Pulmonary artery endothelial cell (primary cell): ENCODE data around the gene RBM14. TPM values are rescaled to one million over a fixed set of nuclear protein-coding genes. Genes with fewer than 3 reads are reported as not detected.
"Not testable (repeated sequence)": the region's sequence is repeated elsewhere in the genome, so short reads cannot be mapped to it uniquely, and the experiment has no call there.

ENCODE experiments used
- DNase-seq: peaks from one replicate; pipeline ENCODE4 v3.0.0-alpha.2; 2011; ENCODE audit warnings: low read depth, low spot score
- total RNA-seq: library from RNA; depleted of rRNA; stranded (reverse); fragments of >200 nt; gene quantifications from 2 replicates; pipeline ENCODE4 v1.2.3, GENCODE V29; 2014

Gene RBM14
- total RNA-seq, 1 donor from 2014 or later: 23.2 TPM

DNA sequence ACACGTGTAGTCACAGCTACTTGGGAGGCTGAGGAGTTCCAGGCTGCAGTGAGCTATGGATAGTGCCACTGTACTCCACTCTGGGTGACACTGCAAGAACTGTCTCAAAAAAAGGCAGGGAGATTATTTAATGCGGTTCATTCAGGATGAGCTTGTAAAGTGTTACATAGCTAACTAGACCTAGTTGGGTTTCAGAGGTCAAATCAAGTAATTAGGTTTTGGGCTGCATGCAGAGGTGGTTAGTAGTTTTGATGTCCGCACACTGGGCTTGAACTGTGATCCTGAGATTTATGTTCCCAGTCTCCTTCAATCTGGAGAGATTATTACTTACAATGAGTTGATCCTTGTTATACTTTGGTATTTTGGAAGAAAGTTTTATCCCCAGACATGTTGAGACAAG lies 20.0 kb downstream of the RBM14 start:
- DNase-seq: no peak

DNA sequence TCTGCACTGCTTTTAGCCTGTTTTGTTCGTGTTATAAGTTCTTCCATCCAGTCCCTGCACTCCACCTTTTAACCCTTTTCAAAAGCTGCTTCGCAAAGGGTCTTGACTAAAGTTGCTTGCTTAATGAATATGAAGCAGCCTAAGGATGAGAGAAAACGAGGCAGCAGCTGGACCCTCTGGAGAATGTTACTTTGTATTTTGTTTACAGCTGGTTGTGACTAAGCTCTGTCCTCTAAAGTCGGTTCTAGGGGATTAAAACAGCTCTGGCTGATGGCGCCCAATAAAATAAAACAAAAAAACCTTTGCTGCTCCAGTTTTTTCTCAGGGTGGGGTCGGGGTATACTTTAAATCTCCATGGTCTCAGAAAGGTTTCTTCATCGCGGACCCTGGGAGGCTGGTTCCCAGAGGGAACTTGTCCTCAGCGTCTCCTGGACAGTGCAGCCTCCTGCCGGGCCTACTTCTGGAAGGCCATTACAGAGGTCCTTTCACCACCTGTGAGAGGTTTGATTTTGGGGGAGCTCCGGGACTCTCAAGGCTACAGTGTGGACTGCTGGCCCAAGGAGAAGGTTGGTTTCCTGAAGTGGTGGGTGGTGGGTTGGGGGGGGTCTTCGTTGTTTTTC lies 21.2 kb downstream of the RBM14 start:
- DNase-seq: no peak

DNA sequence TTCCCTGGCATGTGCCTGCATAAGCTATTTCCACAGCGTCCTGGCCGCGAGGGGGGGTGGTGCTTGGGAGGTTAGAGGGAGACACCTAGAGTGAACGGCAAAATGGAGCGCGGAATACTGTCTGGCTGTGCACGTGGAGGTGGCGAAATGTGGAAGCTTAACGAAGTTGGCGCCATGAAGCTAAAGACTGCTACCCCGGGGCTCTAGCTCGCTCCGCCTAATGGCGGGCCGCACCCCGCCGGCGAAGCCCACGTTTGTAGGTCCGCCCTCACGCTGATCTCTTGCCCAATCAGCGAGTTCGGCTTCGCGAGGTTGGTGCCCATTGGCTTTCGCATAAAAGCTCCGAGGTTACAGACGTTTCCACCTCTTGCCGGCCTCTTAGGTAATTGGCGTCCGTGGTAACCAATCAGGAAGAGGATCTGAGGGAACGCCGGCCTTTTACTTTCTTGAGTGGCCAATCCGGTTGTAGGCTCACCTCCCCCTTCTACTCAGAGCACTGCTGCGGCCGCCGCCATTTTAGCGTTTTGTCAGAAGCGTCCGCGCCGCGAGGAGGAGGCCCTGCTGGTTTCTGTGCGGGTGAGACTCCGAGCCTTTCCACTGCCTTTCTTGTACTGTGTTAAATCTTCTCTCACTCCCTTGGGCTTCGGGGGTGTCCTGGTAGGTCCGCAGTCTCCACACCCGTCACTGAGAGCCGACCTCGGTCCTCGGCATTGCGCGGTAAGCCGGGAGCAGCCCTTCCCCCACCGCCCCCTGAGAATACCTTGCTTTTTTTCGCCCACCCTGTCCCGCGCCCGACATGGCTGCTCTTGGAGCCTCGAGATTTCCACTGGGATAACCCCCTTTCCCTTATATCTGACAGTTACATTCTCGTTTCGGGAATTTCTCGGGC lies 22.0 kb downstream of the RBM14 start, which contains the start of gene RBM4:
Gene RBM4, plus strand, starts transcription at position 527 of the 889 bp plus-strand sequence. CDS start 1,009 bp downstream, outside the sequence.
- peak; percentile 100 for DNase-seq

DNA sequence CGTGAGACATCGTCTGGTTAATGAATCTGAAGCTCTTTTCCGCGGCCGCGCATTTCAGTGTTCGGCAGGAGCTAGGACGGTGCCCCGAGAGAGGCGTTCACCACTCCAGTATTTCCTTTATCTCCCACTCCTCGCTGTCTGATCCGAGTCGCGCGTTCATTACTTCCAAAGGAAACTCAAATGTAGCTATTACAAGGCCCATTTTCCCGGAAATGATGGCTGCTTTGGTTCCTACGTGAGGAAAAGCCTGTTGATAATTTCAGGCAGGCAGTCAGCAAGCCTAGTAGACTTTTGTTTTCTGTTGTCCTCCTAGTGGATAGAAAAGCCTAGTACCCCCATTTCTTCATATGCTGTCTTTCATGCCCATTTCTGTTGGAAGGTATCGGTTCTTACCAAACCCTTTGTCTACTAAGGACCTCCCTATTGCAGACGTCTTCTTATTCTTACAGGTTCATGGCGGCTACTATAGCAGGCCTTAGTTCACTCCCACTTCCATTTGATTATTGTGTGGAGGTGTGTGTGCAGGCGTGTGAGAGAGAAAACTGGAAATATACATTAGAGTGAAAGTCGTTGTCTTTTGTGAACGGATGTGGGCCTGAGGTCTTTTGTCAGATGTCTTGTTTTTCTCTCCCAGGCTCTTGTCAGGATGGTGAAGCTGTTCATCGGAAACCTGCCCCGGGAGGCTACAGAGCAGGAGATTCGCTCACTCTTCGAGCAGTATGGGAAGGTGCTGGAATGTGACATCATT lies 22.8 kb downstream of the RBM14 start:
- DNase-seq: no peak

DNA sequence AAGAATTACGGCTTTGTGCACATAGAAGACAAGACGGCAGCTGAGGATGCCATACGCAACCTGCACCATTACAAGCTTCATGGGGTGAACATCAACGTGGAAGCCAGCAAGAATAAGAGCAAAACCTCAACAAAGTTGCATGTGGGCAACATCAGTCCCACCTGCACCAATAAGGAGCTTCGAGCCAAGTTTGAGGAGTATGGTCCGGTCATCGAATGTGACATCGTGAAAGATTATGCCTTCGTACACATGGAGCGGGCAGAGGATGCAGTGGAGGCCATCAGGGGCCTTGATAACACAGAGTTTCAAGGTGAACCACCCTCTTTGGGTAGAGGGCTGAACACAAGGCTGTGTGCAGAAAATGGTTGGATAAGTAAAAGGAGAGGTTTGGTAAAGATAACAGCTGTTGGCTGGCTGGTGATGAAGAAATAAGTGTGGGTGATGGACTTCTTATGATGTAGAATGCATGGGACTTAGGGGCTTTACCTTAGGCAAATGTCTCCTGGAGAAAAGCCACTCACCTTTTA lies 23.4 kb downstream of the RBM14 start:
- DNase-seq: not testable (repeated sequence)

DNA sequence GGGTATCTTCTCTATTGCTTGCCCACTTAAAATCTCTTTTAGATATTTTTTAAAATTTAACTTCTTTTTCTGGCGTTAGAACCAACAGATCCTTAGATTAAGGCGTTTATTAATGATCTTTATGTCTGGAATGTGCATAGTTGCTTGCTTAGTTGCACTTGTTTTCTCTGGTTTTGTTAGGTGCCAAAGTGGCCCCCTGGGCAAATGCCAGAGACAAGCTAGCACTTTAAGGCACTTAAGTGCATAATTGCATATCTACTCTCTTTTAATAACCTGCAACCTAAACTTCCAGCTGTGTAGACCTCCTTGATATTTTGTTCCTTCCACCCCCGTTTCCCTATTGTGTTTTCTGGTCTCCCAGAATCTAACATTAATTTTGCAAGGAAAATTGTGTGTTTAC lies 25.4 kb downstream of the RBM14 start:
- no peak for DNase-seq

DNA sequence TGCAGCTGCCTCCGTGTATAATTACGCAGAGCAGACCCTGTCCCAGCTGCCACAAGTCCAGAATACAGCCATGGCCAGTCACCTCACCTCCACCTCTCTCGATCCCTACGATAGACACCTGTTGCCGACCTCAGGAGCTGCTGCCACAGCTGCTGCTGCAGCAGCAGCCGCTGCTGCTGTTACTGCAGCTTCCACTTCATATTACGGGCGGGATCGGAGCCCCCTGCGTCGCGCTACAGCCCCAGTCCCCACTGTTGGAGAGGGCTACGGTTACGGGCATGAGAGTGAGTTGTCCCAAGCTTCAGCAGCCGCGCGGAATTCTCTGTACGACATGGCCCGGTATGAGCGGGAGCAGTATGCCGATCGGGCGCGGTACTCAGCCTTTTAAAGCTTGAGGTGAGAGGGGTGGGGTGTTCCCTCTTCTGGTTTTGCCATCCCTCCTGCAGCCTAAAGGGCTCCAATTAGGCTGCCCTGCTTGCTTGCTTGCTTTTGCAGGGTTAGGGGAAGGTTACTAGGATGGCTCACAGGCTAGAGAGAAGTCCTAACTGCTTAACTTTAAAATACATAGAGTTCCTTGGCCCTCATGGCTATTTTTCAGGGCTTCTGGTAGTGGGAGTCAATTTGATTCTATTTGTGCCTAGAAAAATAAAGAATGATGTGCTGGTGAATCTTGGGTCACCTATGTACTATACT lies 27.5 kb downstream of the RBM14 start:
- no peak for DNase-seq

DNA sequence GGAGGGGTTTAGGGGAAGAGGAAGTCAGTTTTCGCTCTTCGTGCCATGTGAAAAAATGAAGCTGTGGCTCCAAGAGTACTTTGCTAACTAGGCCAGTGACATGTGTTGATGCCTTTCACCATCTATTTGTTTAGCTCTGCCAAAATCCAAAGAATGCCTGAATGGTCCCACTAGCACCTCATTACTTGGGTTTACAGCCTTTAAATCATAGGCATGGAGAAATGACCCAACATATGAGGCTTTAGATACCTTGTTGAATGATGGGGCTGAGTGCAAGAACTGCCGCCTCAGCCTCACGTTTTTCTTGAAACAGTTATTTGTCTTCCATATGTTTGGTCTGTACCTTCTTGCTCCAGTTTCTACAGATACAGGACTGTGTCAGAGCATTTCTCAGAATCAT lies 30.4 kb downstream of the RBM14 start:
- no peak for DNase-seq

DNA sequence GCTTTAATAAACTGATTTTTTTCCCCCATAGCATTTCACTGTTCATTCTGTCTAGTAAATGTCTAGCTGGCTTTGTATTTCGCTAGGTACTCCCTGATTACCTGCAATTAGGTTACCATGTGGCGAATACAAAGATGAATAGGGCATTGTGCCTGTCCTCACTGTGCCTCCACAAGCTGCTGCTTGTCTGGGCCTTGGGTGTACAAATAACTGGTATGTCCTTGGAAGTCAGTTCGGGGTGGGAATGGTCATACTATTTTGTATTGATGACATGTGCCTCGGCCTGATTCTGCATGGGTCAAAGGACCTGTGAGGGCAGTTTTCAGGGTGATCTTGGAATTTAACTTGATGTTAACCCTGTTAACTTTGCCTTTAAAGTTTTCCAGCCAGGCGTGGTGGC lies 33.5 kb downstream of the RBM14 start:
- DNase-seq: no peak

DNA sequence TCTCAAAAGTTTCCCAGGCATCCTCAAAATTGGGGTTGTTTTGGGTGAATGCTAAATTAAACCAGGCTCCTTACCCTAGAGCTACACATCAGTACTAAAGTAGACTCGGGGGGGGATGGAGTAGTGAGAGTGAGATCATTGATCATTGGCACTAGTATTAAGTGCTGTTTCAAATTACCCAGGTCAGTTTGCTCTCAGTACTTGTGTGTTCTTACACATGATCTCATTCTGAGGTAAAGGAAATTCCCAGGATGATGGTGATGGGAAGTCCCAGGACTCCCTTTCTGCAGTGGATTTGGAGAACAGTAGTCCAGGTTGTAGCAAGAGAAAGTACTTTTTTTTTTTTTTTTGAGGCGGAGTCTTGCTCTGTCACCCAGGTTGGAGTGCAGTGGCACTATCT lies 34.6 kb downstream of the RBM14 start:
- DNase-seq: no peak

DNA sequence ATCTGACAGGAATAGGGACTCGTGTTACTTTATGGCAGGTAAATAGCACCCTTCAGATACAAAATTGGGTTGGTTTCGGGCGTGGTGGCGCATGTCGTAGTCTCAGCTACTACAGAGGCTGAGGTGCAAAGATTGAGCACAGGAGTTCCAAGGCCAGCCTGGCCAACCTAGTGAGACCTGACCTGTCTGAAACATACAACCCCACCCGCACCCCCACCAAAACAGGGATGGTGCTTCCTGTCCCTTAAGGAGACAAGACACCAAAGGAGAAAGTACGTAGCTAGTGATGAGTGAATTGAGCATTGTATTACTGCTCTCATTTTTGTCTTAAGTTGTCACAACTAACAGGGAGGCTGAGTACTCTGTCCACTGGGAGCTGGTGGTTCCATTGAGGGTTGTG lies 36.2 kb downstream of the RBM14 start:
- DNase-seq: no peak

DNA sequence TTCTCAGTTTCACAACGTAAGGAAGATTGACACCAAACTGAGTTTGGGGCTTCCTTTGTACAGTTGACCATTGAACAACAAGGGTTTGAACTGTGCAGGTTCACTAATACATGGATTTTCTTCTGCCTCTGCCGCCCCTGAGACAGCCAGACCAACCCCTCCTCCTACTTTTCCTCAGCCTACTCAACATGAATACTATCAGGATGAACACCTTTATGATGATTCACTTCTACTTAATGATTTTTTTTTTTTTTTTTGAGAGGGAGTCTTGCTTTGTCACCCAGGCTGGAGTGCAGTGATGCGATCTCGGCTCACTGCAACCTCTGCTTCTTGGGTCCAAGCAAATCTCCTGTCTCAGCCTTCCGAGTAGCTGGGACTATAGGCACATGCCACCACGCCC lies 36.7 kb downstream of the RBM14 start:
- no peak for DNase-seq

DNA sequence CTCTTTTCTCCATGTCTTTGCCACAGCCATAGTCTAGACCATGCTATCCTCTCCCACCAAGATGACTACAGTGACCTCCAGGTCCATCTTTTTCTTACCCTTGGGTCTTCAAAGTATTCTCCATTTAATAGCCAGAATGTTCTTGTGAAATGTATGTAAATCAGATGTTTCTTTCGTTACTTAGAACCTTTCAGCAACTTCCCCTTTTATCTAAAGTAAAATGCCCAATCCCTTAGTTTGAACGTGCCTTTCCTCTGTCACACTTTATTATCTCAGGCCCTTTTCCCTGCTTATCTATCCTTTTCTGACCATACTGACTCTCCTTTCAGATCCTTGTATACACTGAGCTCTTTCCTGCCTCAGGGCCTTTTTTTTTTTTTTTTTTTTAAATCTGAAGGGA lies 43.3 kb downstream of the RBM14 start:
- no peak for DNase-seq

DNA sequence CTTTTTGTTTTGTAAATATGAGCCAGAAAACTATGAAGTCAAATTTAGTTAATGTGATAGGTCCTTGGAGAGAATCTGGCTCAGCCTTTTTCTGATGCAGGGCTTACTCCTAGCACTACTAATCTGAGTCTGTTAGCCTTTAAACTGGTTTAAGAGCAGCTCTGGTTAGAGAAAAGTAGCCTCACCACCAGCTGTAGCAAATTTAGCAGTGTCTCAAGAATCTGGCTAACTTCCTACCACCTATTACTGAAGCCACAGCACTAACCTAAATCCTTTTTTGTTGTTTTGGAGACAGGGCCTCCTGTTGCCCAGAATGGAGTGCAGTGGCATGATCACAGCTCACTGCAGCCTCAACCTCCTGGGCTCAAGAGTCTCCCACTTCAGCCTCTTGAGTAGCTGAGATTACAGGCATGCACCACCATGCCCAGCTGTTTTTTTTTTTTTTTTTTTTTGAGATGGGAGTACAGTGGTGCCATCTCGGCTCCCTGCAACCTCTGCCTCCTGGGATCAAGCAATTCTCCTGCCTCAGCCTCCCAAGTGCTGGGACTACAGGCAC lies 47.4 kb downstream of the RBM14 start:
- DNase-seq: no peak

DNA sequence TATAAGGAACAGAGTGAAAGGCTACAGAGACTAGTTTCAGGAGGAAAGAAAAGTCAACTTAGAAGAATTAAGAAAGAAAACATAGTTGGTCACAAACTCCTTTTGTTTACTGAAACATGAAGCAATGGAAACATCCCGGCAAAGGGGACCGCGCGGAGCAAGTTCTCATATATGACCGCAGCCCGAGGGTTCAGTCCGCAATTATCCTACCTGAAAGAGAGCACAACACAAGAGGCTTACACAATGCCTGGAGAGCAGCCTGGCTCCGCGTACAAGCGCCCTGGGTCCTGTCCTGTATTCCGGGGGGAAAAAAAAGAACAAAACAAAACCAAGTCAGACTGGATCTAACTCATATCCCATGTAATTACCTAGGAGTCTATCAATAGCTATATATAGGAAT lies 48.9 kb downstream of the RBM14 start:
- DNase-seq: no peak

DNA sequence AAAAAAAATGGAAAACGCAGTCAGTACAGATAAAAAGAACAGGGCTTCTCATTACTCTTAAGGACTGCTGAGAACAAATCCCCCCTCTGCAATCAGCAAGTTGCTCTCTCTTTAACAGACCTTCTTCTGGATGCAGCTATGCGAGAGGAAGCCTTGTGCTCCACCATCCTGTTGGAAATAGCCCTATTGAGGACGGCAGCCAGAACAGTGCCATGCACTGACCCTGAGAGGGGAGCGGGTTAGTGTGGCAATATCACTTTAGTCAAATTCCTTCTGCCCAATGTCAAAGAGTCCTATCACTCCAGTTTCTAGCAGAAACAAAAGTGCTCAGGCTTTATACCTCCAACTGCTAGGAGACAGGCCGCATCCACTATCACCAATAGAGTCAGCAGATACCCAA lies 54.4 kb downstream of the RBM14 start:
- DNase-seq: no peak

DNA sequence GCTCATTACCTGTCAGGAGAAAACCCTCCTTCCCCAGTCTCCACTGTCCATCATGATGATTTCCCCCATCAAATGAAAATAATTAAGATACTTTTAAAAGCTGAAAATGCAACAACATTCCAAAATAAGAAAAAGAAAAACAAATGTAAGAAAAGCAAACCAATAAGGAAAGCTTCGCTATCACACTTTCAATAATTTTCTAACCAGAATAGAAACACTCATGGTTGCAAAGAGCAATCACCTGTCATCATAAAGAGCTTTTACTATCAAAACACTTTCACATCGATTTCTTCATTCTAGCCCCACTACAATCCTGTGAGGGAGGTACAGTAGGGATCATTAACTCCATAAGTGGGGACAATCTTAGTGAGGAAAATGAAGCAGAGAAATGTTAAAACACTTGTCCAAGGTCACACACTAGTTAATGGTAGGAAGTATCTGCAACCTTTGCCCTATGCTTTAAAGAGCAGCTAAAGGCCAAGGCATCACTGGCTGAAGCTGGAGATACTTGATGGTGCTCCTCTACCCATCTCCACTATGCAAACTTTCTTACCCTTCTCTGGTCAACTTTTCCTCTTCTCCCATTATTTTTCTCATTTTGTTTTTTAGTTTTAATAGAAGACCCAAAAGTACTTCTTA lies 58.7 kb downstream of the RBM14 start:
- DNase-seq: no peak

DNA sequence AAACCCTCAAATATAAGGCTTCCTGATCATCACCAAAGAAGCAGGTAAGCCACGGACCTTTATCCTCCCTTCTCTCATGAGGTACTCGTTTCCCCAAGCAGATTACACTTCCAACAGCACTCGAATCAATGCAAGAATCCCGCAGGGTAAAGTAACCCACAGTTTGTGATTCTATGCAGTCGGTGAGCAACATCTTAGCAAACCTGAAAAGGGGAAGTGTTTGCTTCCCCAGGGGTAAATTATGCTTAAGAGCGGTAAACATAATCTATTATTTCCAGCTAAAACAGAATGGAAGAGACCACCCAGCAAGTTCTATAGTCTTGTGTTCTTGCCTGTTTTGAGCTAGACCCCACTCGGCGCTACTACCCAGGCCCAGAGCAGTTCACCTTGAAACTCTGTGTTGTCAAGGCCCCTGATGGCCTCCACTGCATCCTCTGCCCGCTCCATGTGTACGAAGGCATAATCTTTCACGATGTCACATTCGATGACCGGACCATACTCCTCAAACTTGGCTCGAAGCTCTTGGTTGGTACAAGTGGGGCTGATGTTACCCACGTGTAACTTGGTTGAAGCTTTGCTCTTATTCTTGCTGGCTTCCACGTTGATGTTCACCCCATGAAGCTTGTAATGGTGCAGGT lies 60.0 kb downstream of the RBM14 start:
- DNase-seq: no peak
